HEK293 (cell line): ENCODE data around the gene RASSF9.

Experiments
- CTCF ChIP-seq: fragments of 450-650 bp; formaldehyde crosslinking; IDR thresholded peaks from 2 replicates; pipeline ENCODE4 v1.5.1; 2016; ENCODE audit warnings: missing biosample characterization, missing genetic modification characterization
- ZBTB17 ChIP-seq: fragments of 450-650 bp; formaldehyde crosslinking; IDR thresholded peaks from 2 replicates; pipeline ENCODE4 v1.5.1; 2016; ENCODE audit warnings: missing biosample characterization, missing genetic modification characterization

- TF ChIP-seq ZBTB17 (tag by site-specific recombination) (no peak), CTCF (tag by site-specific recombination) (no peak)
These were observed 41.7 kb downstream of the RASSF9 start for GRCh38 chr12:85794531-85794930.
